Measurements from ENCODE around the gene ALLC. TPM values are rescaled to one million over a fixed set of nuclear protein-coding genes. Genes with fewer than 3 reads are reported as not detected.

ALLC gene
- polyA plus RNA-seq, 2 of the 4 experiments (the other 2 are of a cell fraction) = not detected

GRCh38 chr2:3631161-3631850 is 26.7 kb upstream of the ALLC start:
- 56% methylated on average over 15 of the region's 15 CpGs for WGBS (ENCODE audit: missing lambda C conversion rate)
- Histone ChIP-seq H3K4me3 (no peak overlapping the region), H3K9me3 (no peaks in the 10 kb centered on the region), H3K27ac (no peak overlapping the region), H3K4me1 (no peaks in the 10 kb centered on the region), H3K4me2 (no peak overlapping the region)
- ATAC-seq = no peak
- FAIRE-seq = no peak
- ChIA-PET CTCF (no interaction called here), POLR2A (no interaction called here)
- DNase-seq (ENCODE audit: low read depth in 1 of 2, low spot score in 1 of 2) = no peak
- TF ChIP-seq FOXS1 (CRISPR knock-in tag; IDR thresholded peaks at IDR 0.05) (no peak), CHD2 (IDR thresholded peaks at IDR 0.05; ENCODE audit: low read length, partially characterized antibody) (no peak), CHD4 (IDR thresholded peaks at IDR 0.05; ENCODE audit: borderline replicate concordance) (no peak), HDAC2 (IDR thresholded peaks at IDR 0.05) (no peak), E2F6 (IDR thresholded peaks at IDR 0.05; ENCODE audit: borderline replicate concordance, low read depth) (no peak), TP53 (CRISPR knock-in tag; IDR thresholded peaks at IDR 0.05) (no peak)

- Histone ChIP-seq H3K9me3 (no peaks in the 10 kb centered on the region), H3K27ac (no peak overlapping the region), H3K4me1 (no peaks in the 10 kb centered on the region), H3K4me2 (no peak overlapping the region), H3K4me3 (no peak overlapping the region)
- ChIA-PET POLR2A (no interaction called here), CTCF (interaction anchor here (2.0 kb wide), 1 partner anchor 11 kb away, joined by 7 read pairs; no protein-coding TSS in a partner anchor)
- FAIRE-seq = no peak
- ATAC-seq = no peak
- DNase-seq (ENCODE audit: low read depth in 1 of 2, low spot score in 1 of 2) = no peak
- TF ChIP-seq REST (IDR thresholded peaks at IDR 0.05) = no peak
- WGBS (ENCODE audit: missing lambda C conversion rate) = 73% methylated on average over 25 of the region's 26 CpGs
Measured at GRCh38 chr2:3631851-3632659, 25.9 kb upstream of the ALLC start.

- CTCF ChIA-PET = interaction anchor here (0.5 to 2.2 kb wide), 4 partner anchors 10 to 1872 kb away, joined by 4 to 9 read pairs (median 6); no protein-coding TSS in a partner anchor
- no peak for TF ChIP-seq CBX8 (IDR thresholded peaks at IDR 0.05)
- no peak for TF ChIP-seq HEYL (CRISPR knock-in tag; IDR thresholded peaks at IDR 0.05)
- no peak for TF ChIP-seq KDM5A (IDR thresholded peaks at IDR 0.05)
- no peak for TF ChIP-seq NFE2L2 (conservative IDR thresholded peaks at IDR 0.05; ENCODE audit: low read length)
- TF ChIP-seq NPAS2 (CRISPR knock-in tag; IDR thresholded peaks at IDR 0.05; ENCODE audit: borderline replicate concordance) = no peak
- no peak for TF ChIP-seq SREBF2 (IDR thresholded peaks at IDR 0.05)
- TF ChIP-seq REST (IDR thresholded peaks at IDR 0.05) = no peak
- TF ChIP-seq ZFP36 (IDR thresholded peaks at IDR 0.05; ENCODE audit: borderline replicate concordance, partially characterized antibody) = no peak
- no peak for TF ChIP-seq HOXB5 (CRISPR knock-in tag; IDR thresholded peaks at IDR 0.05)
- no peak for TF ChIP-seq ZC3H11A (IDR thresholded peaks at IDR 0.05)
- no peak for TF ChIP-seq CHD2 (IDR thresholded peaks at IDR 0.05; ENCODE audit: low read length, partially characterized antibody)
- Histone ChIP-seq H3K4me1 (no peaks in the 10 kb centered on the region), H3K9me3 (no peaks in the 10 kb centered on the region), H3K27ac (no peak overlapping the region), H3K4me2 (no peak overlapping the region), H3K4me3 (no peak overlapping the region)
- no peak for FAIRE-seq
- POLR2A ChIA-PET = no interaction called here
- WGBS (ENCODE audit: missing lambda C conversion rate) = 72% methylated on average over 33 of the region's 33 CpGs
- no peak for DNase-seq (ENCODE audit: low read depth in 1 of 2, low spot score in 1 of 2)
- ATAC-seq = no peak
Measured at GRCh38 chr2:3633089-3633981, 24.7 kb upstream of the ALLC start.

All from A549 (cell line).